HG03342 (cell line): ENCODE results near the gene LAMA5.

ENCODE experiments used
- ATAC-seq: cut with Tn5 transposase; IDR thresholded peaks from one replicate; pipeline ENCODE4 v1.9.1; 2021; ENCODE audit warnings: mild to moderate bottlenecking, moderate library complexity; ENCODE audit not compliant: unreplicated experiment

Gene LAMA5

DNA sequence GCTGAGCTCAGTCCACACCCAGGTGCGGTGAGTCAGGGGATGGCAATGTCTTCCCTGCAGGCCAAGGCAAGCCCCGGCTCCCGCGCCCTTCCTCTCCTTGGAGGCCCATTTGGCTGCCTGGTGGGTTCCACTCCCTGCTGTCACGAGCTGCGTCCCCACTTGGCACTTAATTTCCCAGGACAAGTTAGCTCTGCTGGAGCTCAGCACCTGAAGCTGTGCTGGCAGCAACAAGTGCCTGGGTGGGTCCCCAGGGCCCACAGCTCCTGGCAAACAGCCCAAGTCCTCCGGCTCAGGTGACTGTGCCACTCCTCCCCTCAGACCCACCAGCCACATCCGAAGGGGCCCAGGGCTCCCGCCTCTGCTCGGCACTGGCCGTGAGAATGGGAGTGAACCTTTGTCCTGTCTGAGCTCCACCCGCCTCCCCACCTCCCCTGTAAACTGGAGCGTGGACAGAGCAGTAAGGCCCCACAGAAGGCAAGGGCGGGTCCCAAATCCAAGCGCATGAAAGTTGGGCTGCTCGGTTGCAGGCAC is 16.9 kb downstream of the LAMA5 start:
- no peak for ATAC-seq

DNA sequence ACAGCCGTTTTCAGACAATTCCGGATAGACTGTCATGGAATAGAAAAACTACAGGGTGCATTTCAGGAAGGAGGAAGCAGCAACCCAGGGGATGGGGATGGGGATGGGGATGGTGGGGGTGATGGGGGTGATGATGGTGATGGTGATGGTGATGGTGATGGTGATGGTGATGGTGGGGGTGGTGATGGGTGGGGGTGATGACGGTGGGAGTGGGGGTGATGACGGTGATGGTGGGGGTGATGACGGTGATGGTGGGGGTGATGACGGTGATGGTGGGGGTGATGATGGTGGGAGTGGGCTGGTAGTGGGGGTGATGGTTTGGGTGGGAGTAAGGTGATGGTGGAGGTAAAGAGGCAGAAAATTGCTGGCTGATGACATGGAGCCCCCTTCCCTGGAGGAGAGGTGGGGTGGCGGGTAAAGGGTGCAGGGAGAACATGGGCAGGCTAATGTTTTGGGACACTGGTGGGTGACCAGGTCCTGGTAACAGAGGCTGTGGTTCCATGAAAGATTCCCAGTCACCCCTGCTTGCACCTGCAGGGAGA is 17.5 kb downstream of the LAMA5 start:
- no peak for ATAC-seq

DNA sequence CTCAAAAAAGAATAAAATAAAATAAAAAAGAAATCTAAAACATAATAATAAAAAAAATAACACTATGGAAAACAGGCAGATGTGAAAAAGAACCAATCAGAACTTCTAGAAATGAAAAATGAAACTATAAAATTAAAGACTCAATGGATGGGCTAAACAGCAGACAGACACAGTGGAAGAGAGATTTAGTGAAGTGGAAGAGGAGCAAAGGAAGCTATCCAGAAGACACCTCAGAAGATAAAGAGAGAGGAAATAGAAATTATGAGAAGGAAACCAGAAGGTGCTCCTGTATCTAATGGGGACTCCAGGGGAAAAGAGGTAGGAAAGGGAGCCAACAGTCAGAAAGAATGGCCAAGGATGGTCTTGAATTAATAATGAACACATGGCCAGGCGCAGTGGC is 18.5 kb downstream of the LAMA5 start:
- no peak for ATAC-seq

DNA sequence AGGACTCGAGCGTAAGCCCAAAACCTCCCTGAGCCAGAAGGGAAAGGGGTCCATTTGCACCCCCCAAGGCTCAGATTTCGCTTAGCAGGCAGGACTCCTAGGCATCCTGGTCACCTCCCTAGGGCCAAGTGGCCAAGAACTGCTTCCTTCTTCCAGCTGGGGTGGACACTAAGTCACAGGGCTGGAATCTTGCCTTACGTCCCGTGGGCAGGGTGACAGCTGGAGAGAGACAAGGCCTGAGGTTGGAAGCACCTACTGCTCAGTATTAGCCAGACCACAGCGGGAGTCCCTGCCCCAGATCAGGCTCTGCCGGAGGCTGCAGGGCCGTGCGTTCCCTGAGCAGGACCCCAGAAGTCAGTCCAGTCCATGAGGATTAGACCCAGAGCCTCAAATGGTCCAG is 19.7 kb downstream of the LAMA5 start:
- ATAC-seq = no peak

DNA sequence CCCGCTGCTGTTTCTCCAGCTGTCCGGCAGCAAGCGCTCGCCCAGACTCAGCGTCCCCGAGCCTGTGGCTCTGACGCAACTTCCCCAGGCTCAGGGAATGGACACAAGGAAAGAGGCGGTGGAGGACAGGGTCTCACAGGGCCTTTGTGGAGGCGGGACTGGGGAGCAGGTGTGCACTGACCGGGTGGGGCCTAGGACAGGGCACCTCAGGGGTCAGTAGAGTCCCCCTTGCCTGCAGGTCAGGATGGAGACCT is 20.0 kb downstream of the LAMA5 start:
- ATAC-seq = no peak

DNA sequence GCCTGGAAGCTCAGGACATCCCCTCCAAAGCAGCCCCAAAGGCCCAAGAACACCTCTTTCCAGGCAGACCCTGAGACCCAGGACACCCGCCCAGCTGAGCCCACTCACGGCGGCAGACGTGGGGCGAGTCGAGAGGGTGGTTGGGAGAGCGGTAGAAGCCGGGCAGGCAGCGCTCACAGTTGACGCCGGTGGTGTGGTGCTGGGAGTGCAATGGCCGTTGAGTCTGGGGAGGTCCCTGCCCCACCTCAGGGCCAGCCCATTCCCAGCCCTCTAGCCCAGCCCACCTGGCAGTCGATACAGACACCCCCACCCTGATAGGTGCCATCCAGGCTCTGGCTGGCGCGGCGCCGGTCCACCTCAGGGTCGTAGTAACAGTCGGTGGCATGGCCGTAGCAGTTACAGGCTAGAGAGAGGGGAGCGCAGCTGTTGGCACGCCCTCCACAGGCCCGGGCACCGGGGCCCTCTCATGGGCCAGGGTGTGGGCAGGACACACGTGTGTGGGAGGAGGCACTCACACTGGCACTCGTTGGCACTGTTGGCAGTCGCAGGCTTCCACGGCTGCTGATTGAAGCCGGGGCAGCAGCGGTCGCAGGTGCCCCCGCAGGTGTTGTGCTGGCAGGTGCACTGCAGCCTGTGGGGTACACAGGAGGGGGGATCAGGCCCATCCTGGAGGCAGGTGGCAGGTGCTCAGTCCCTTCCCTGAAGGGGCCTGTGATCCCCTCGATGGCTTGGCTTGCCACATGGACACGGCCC is 20.5 kb downstream of the LAMA5 start:
- ATAC-seq = no peak

DNA sequence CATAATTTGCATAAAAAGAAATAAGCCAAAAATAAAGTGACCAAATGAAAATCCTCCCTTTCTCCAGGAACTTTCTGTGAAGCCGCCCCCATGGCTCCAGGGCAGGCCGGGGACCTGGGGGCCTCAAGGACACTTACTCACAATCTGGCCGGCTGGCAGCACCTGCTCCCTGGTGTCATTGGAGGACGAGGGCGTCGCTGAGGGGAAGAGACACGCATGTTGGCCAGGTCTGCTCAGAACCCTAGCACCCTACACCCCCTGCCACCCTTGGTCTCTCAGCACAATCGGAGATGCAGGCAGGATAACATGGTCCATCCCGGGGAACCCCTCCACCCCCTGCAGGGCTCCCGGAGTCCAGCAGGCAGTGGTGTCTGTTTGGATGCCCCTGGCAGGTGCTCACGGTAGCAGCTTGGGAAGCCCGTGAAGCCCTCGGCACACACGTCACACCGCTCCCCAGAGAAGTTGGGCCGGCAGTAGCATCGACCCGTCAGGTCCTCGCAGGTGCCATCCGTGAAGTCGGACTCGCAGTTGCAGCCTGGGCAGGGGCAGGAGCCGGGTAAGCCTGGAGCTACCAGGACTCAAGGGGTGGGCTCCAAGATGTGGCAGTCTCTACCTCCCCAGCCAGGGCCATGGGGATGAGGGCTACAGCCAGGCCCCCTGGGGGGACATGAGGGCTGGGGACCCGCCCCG is 21.3 kb downstream of the LAMA5 start:
- no peak for ATAC-seq

DNA sequence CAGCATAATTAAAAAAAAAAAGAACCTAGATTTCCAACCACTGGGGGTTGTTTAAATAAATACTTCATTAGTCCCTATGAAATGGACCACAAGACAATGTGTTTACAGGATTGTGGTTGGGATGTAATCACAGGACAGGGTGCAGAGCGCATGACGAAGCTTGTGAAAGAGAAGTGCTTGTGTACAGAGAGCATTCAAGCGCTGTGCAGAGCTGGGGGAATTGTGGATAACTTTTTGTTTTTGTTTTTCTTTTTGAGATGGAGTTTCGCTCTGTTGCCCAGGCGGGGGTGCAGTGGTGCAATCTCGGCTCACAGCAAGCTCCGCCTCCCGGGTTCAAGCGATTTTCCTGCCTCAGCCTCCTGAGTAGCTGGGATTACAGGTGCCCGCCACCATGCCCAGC is 22.3 kb downstream of the LAMA5 start:
- no peak for ATAC-seq

DNA sequence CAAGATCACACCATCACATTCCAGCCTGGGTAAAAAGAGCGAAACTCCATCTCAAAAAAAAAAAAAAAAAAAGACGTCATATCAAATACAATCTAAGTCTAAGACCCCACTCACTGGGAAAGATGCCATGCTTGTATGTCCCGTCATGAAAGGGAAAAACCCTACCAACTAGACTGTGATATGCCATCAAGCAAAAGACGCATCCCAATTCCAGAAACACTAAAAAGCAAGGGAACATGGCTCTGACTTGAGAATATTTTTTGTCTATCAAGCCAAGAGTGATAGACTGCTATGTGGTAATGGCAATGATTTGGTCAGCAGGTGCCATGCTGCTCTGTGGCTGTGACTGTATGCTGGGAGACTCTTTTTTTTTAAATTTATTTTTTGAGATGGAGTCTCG is 23.0 kb downstream of the LAMA5 start:
- no peak for ATAC-seq

DNA sequence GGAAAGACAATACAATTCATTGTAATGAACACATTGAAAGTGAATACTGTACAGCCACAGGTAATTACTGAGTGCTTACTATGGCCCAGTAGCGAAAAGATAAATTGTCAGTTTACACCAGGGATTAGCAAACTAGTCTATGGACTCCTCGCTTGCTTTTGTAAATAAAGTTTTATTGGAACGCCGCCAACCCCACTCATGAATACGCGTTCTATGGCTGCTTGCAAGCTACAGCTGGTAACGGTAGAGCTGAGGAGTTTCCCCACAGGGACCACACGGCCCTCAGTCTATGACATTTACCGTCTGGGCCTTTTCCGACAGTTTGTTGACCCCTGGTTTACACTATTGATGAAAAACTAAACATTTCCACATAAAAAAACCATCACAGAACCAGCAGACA is 24.2 kb downstream of the LAMA5 start:
- ATAC-seq = no peak

DNA sequence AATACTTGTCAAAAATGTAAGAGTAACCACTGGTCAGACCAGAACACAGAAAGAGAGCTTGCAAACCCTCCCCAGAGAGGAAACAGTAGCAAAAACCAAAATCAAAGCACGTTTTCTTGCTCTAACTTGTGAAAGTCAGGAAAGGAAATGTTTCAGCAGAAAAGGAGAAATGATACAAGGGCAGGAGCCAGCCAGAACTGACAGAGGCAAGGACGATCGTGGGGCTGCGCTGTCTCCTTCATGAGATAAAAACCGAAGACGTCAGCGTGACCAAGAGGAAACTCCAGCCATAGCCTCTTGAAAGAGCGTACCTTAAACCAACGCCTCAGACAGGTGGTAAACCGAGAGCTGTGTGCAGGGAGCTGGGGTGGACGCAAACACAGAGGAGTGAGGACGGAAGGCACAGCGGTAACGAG is 27.5 kb downstream of the LAMA5 start:
- ATAC-seq = peak; percentile 80

DNA sequence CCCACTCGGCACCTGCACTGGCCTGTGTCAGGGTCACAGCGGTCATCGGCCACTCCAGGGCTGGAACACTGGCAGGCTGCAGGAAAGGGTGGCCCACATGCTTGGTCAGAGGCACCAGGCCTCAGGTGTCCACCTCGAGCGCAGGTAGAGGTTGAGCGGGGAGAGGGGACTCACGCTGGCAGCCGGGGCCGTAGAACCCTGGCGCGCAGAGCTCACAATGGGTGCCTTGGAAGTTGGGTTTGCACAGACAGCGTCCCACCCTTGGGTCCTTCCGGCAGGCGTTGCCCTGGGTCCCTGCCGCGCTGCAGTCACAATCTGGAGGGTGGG is 28.9 kb downstream of the LAMA5 start:
- no peak for ATAC-seq

DNA sequence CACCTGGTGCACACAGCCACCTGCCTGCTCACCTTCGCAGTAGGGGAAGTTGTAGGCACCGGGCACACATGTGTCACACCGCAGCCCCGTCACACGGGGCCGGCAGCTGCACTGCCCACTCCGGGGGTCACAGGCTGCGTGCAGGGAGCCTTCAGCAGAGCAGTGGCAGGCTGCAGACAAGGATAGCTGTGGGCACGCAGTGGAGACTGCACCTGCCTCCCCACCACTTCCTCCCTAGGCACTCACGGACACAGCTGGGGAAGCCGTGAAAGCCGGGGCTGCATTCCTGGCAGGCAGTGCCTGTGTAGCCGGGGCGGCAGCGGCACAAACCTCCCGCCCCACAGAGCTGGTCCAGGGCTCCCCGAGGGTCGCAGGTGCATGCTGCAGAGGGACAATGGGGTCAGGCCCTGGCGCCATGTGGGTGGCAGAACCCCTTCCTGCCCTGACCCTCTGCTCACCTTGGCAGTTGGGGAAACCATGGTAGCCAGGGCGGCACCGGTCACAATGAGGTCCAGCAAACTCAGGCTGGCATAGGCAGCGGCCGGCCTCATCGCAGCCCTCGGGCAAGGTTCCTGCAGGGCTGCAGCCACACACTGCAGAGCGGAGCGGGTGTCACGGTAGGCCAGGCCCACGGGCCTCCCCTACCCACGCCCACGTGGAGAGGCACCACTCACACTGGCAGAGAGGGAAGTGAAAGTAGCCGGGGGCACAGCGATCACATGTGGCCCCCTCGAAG is 29.4 kb downstream of the LAMA5 start:
- ATAC-seq = no peak

DNA sequence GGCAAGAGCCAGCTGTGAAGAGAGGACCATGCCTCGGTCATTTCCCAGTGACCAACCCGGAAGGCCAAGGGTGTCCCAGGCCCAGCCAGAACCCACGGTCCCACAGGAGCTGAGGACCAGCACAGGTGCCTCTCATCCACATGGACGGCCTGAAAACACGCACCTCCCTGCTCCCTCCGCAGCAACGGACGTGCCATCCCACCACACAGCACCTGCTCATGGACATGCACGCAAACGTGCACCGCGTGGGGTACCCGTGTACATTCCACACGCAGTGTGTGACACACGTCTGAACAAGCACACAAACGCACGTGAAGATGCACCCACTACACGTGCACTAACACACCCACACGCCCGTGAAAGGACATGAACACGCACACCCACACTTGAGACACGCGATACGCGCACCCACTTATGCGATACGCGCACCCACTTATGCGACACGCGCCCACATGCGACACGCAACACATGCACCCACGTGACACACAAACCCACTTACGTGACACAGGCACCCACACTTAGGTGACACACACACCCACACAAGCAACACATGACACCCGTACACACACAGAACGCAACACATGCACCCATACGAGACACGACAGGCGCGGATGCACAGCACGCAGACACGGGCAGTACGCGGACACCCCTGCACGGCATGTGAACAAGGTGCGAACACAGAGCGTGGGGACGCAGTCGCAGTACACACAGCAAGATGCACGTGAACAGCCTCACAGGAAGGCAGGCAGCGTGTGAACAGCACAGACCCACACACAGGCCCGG is 30.1 kb downstream of the LAMA5 start:
- no peak for ATAC-seq

DNA sequence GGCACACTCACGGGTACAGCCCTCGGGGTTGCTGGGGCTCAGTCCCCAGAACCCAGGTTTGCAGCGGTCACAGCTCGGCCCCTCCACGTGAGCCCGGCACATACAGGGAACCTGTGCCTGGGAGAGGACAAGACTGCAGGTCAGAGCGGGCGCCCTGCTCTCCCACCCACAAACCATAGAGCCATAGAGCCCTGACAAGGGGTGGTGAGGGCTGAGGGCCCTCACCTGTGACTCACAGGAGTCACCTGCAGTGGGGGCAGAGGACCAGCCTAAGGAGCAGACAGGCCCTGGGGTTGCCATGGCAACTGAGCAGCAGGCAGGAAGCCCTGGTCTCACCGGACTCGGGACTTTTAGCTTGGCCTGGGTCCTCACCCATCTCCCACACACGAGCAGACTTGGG is 30.8 kb downstream of the LAMA5 start:
- ATAC-seq = no peak

DNA sequence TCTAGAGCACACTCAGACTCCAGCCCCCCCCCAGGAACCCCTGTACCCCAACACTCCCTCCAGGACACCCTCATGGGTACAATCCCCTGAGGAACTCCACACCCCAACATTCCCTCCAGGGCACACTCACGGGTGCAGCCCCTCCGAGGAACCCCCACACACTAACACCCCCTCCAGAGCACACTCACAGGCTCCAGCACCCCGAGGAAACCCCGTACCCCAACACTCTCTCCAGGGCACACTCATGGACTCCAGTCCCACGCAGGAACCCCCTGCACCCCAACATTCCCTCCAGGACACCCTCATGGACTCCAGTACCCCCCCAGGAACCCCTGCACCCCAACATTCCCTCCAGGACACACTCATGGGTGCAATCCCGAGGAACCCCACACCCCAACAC is 31.6 kb downstream of the LAMA5 start:
- no peak for ATAC-seq

DNA sequence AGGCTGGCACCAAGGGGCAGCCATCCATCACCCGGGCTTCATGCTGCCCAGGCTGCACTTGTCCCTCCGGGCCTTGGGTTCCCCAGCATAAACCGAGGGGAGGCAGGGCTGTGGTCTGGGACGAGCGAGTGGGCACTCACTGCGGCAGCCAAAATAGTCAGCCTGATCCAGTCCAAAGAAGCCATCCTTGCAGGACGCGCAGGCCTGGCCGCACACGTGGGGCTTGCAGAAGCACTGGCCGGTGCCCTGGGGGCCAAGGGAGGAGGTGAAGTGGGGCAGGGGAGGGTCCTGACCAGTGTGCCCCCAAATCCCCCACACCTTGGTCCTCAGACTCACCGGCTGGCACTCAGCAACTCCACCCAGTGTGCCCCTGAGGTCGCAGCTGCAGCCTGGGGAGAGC is 32.2 kb downstream of the LAMA5 start:
- ATAC-seq = no peak

DNA sequence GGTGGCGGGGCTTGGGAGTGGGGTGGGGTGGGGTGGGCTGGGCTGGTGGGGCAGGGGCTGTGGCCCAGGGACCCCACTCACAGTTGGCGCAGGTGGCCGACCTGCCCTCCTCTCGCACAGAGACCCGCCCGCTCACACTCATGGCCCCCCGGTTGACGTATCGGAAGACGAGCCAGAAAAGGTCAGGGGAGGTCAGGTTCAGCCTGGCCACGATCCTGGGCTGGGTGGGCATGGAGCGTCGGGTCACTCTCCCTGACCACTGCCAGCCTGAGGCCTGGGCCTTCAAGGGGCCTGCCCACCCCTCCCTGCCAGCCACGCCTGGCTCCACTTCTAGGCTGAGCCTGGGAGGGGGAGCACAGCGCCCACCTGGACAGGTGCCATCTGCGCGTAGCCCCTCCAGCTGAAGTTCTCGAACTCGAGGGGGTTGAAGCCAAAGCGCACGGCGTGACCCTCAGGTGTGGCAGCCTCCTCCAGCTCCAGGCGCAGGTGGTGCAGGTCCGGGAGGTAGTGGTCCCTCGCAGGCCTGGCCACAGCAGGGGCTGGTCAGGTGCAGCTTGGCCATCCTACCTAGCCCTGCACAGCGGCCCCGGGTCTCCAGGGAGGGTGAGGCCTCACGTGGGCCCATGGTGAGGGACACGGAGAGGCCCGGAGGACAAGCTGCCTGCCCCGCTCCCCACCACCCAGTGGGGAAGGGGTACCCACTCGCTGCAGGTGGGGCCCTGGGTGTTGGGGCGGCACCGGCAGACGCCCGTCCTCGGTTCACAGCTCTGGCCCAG is 33.1 kb downstream of the LAMA5 start:
- ATAC-seq = no peak

DNA sequence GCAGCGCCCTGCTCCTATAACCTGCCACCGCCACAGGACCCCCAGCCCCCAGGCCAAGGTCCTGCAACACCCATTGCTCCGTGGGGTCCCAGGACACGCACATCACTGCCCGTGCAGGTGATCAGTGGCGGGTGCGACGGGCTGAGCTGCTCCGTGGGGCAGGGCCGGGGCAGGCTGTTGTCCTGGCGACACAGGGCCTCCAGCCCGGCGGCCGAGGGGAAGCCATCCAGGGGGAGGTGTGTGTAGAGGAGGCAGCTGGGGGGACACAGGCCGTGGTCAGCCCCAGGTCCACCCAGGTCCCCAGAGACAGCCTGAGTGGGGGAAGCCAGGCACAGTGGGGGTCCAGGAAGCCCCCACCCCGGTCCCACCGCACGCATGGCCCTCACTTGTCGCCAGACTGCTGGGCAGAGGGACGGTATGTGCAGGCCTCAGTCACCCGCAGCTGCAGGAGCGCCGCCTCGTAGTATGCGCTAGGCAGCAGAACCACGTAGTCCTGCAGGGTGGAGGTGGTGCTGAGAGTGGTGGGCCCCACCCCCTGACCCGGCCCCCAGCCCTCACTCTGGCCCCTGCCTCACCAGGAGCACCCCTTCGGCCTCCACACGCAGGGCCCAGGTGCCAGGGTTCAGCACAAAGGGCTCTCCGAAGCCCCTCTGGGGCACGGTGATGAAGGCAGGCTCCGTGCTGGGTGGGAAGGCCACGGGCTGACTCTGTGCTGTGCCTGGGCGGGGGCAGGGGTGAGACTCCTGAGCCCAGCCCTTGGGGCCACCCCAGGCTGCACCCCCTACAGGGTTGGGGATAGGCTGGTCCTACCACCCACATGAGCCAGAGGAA is 33.9 kb downstream of the LAMA5 start:
- ATAC-seq = no peak

DNA sequence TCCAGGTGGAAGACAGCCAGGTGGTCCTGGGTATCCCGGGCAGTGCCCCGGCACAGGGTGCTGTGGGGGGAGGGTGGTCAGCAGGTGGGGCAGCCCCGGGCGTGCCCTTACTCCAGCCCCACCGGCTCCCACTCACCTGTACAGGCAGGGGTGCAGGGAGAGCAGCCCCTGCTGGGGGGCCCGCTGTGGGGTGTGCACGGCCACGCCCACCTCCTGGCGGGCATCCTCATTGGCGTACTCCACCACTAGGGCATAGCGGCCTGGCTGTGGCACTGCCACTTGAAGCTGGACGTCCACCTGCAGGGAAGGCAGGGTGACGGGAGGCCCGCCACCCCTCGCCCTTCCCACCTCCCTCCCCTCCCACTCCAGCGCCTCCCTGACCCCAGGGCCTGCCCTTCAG is 34.7 kb downstream of the LAMA5 start:
- ATAC-seq = no peak
